Measurements from ENCODE around the gene CTAGE9.

The CTAGE9 gene

DNA sequence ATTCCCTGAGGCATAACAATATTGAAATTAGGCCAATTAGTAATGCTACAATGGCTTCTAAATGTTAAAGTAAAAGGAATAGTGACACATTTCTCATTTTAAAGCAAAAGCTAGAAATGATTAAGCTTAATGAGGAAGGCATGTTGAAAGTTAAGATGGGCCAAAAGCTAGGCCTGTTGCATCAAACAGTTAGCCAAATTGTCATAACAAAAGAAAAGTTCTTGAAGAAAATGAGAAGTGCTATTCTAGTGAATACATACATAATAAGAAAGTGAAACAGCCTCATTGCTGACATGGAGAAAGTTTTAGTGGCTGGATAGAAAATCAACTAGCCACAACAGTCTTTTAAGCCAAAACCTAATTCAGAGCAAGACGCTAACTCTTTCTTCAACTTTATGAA is 22.5 kb downstream of the CTAGE9 start:
- H3K27ac ChIP-seq (ENCODE audit: low read length) = no peak overlapping the region
- no peaks in the 10 kb centered on the region for H3K9me3 ChIP-seq (ENCODE audit: control insufficient read depth in 1 of 2, low read length in 2 of 2)
- no peaks in the 10 kb centered on the region for H3K27me3 ChIP-seq (ENCODE audit: low read depth, low read length)
- H3K4me1 ChIP-seq (ENCODE audit: control insufficient read depth in 1 of 2, insufficient read depth in 2 of 2, low read length in 2 of 2) = no peaks in the 10 kb centered on the region
- H3K36me3 ChIP-seq (ENCODE audit: control insufficient read depth in 1 of 2, insufficient read depth in 2 of 2, low read length in 2 of 2) = no peaks in the 10 kb centered on the region
- no peak overlapping the region for H3K4me3 ChIP-seq (ENCODE audit: low read depth in 1 of 2, low read length in 2 of 2)

- Histone ChIP-seq H3K27me3 (ENCODE audit: low read depth, low read length) (no peaks in the 10 kb centered on the region), H3K36me3 (ENCODE audit: control insufficient read depth in 1 of 2, insufficient read depth in 2 of 2, low read length in 2 of 2) (no peaks in the 10 kb centered on the region), H3K4me3 (ENCODE audit: low read depth in 1 of 2, low read length in 2 of 2) (no peak overlapping the region), H3K9me3 (ENCODE audit: control insufficient read depth in 1 of 2, low read length in 2 of 2) (no peaks in the 10 kb centered on the region), H3K27ac (ENCODE audit: low read length) (no peak overlapping the region), H3K4me1 (ENCODE audit: control insufficient read depth in 1 of 2, insufficient read depth in 2 of 2, low read length in 2 of 2) (no peaks in the 10 kb centered on the region)
Observed at GRCh38 chr6:131687022-131687421, 23.8 kb downstream of the CTAGE9 start.

- H3K4me3 ChIP-seq (ENCODE audit: low read depth in 1 of 2, low read length in 2 of 2) = no peak overlapping the region
- H3K27me3 ChIP-seq (ENCODE audit: low read depth, low read length) = no peaks in the 10 kb centered on the region
- no peaks in the 10 kb centered on the region for H3K36me3 ChIP-seq (ENCODE audit: control insufficient read depth in 1 of 2, insufficient read depth in 2 of 2, low read length in 2 of 2)
- H3K27ac ChIP-seq (ENCODE audit: low read length) = no peak overlapping the region
- no peaks in the 10 kb centered on the region for H3K9me3 ChIP-seq (ENCODE audit: control insufficient read depth in 1 of 2, low read length in 2 of 2)
- no peaks in the 10 kb centered on the region for H3K4me1 ChIP-seq (ENCODE audit: control insufficient read depth in 1 of 2, insufficient read depth in 2 of 2, low read length in 2 of 2)
Observed at GRCh38 chr6:131685266-131685780, 25.5 kb downstream of the CTAGE9 start.

GRCh38 chr6:131683479-131683878 is 27.3 kb downstream of the CTAGE9 start:
- Histone ChIP-seq H3K9me3 (ENCODE audit: control insufficient read depth in 1 of 2, low read length in 2 of 2) (no peaks in the 10 kb centered on the region), H3K4me1 (ENCODE audit: control insufficient read depth in 1 of 2, insufficient read depth in 2 of 2, low read length in 2 of 2) (no peaks in the 10 kb centered on the region), H3K27ac (ENCODE audit: low read length) (no peak overlapping the region), H3K4me3 (ENCODE audit: low read depth in 1 of 2, low read length in 2 of 2) (no peak overlapping the region), H3K36me3 (ENCODE audit: control insufficient read depth in 1 of 2, insufficient read depth in 2 of 2, low read length in 2 of 2) (no peaks in the 10 kb centered on the region), H3K27me3 (ENCODE audit: low read depth, low read length) (no peaks in the 10 kb centered on the region)

- Histone ChIP-seq H3K9me3 (ENCODE audit: control insufficient read depth in 1 of 2, low read length in 2 of 2) (no peaks in the 10 kb centered on the region), H3K4me1 (ENCODE audit: control insufficient read depth in 1 of 2, insufficient read depth in 2 of 2, low read length in 2 of 2) (no peaks in the 10 kb centered on the region), H3K27ac (ENCODE audit: low read length) (no peak overlapping the region), H3K27me3 (ENCODE audit: low read depth, low read length) (no peaks in the 10 kb centered on the region), H3K36me3 (ENCODE audit: control insufficient read depth in 1 of 2, insufficient read depth in 2 of 2, low read length in 2 of 2) (no peaks in the 10 kb centered on the region), H3K4me3 (ENCODE audit: low read depth in 1 of 2, low read length in 2 of 2) (no peak overlapping the region)
Observed at GRCh38 chr6:131682442-131682841, 28.4 kb downstream of the CTAGE9 start.

GRCh38 chr6:131681585-131681984 is 29.2 kb downstream of the CTAGE9 start:
- Histone ChIP-seq H3K9me3 (ENCODE audit: control insufficient read depth in 1 of 2, low read length in 2 of 2) (no peaks in the 10 kb centered on the region), H3K4me1 (ENCODE audit: control insufficient read depth in 1 of 2, insufficient read depth in 2 of 2, low read length in 2 of 2) (no peaks in the 10 kb centered on the region), H3K4me3 (ENCODE audit: low read depth in 1 of 2, low read length in 2 of 2) (no peak overlapping the region), H3K36me3 (ENCODE audit: control insufficient read depth in 1 of 2, insufficient read depth in 2 of 2, low read length in 2 of 2) (no peaks in the 10 kb centered on the region), H3K27ac (ENCODE audit: low read length) (no peak overlapping the region), H3K27me3 (ENCODE audit: low read depth, low read length) (no peaks in the 10 kb centered on the region)

DNA sequence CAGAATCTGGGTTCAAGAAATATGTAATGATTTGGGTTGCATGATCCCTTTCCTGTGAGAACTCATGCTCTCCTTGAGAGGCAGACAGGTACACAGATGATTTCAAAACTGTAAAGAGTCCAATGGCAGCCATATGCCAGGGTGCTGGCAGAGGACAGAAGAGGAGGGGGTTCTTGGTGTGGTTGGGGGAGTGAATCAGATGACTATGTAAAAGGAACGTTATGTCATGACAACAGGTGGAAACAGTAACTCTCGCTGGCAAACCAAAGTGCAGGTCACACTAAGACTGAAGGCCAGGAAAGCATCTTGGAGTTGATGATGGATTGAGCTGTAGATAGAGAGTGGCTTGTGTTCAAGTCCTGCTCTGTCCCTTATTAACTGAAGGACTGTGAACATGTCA is 29.9 kb downstream of the CTAGE9 start:
- Histone ChIP-seq H3K27ac (ENCODE audit: low read length) (no peak overlapping the region), H3K9me3 (ENCODE audit: control insufficient read depth in 1 of 2, low read length in 2 of 2) (no peaks in the 10 kb centered on the region), H3K36me3 (ENCODE audit: control insufficient read depth in 1 of 2, insufficient read depth in 2 of 2, low read length in 2 of 2) (no peaks in the 10 kb centered on the region), H3K4me1 (ENCODE audit: control insufficient read depth in 1 of 2, insufficient read depth in 2 of 2, low read length in 2 of 2) (no peaks in the 10 kb centered on the region), H3K27me3 (ENCODE audit: low read depth, low read length) (no peaks in the 10 kb centered on the region), H3K4me3 (ENCODE audit: low read depth in 1 of 2, low read length in 2 of 2) (no peak overlapping the region)

DNA sequence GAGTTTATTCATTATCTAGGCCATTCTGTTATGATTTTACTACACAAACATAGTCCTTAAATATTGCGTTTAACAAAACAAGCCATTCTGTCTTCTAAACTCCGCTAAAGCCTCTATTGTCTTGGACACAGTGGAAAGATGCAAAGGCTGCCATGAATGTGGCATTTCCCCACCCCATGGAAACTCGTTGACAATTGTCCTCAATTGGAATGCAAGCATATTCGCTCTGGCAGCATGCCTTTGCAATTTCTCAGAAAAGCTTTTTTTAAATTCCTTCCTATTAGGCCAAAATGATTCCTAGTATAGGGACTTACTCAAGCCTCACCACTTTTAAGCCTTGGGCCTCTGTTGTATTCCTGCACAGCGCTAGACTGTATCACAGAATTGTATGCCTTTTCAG is 32.4 kb downstream of the CTAGE9 start:
- no peaks in the 10 kb centered on the region for H3K27me3 ChIP-seq (ENCODE audit: low read depth, low read length)
- H3K36me3 ChIP-seq (ENCODE audit: control insufficient read depth in 1 of 2, insufficient read depth in 2 of 2, low read length in 2 of 2) = no peaks in the 10 kb centered on the region
- no peaks in the 10 kb centered on the region for H3K9me3 ChIP-seq (ENCODE audit: control insufficient read depth in 1 of 2, low read length in 2 of 2)
- H3K27ac ChIP-seq (ENCODE audit: low read length) = no peak overlapping the region
- H3K4me1 ChIP-seq (ENCODE audit: control insufficient read depth in 1 of 2, insufficient read depth in 2 of 2, low read length in 2 of 2) = no peaks in the 10 kb centered on the region
- no peak overlapping the region for H3K4me3 ChIP-seq (ENCODE audit: low read depth in 1 of 2, low read length in 2 of 2)

- Histone ChIP-seq H3K27me3 (ENCODE audit: low read depth, low read length) (no peaks in the 10 kb centered on the region), H3K4me3 (ENCODE audit: low read depth in 1 of 2, low read length in 2 of 2) (no peak overlapping the region), H3K27ac (ENCODE audit: low read length) (no peak overlapping the region), H3K4me1 (ENCODE audit: control insufficient read depth in 1 of 2, insufficient read depth in 2 of 2, low read length in 2 of 2) (no peaks in the 10 kb centered on the region), H3K36me3 (ENCODE audit: control insufficient read depth in 1 of 2, insufficient read depth in 2 of 2, low read length in 2 of 2) (no peaks in the 10 kb centered on the region), H3K9me3 (ENCODE audit: control insufficient read depth in 1 of 2, low read length in 2 of 2) (no peaks in the 10 kb centered on the region)
Observed at GRCh38 chr6:131673184-131673583, 37.6 kb downstream of the CTAGE9 start.

DNA sequence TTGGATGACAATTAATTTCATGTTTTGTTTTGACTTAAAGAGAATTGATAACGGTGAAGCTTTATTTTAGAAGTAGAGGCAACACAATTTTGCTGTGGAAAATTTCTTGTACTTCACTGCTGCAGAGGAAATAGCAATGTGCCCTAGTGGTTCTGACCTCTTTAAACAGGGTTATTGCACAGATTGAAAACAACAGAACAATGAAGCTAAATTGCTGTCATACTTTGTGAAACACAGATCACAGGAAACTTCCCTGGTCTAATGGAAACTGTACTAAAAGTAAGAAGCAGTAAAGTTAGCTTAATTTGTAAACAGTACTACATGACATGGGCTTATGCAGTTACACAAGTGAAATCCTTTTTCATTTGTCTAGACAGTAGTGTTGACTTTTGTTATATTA is 40.9 kb downstream of the CTAGE9 start:
- Histone ChIP-seq H3K4me1 (ENCODE audit: control insufficient read depth in 1 of 2, insufficient read depth in 2 of 2, low read length in 2 of 2) (no peaks in the 10 kb centered on the region), H3K4me3 (ENCODE audit: low read depth in 1 of 2, low read length in 2 of 2) (no peak overlapping the region), H3K27me3 (ENCODE audit: low read depth, low read length) (no peaks in the 10 kb centered on the region), H3K36me3 (ENCODE audit: control insufficient read depth in 1 of 2, insufficient read depth in 2 of 2, low read length in 2 of 2) (no peaks in the 10 kb centered on the region), H3K27ac (ENCODE audit: low read length) (no peak overlapping the region), H3K9me3 (ENCODE audit: control insufficient read depth in 1 of 2, low read length in 2 of 2) (no peaks in the 10 kb centered on the region)

DNA sequence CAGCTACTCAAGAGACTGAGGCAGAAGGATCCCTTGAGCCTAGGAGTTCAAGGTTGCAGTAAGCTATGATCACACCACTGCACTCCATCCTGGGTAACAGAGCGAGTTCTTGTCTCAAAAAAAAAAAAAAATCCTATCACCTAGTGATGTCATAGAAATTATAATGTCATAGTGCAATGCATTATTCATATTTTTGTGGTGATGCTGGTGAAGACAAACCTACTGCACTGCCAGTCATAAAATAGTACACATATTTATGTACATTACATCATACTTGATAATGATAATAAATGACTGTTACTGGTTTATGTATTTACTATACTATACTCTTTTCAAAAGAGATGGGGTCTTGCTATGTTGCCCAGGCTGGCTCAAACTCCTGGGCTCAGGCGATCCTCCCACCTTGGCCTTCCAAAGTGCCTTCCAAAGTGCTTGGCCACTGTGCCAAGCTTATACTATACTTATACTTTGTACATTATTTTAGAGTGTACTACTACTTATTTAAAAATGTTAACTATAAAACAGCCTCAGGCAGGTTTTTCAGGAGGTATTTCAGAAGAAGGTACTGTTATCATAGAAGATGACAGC is 47.1 kb downstream of the CTAGE9 start:
- H3K27ac ChIP-seq (ENCODE audit: low read length) = no peak overlapping the region
- H3K4me3 ChIP-seq (ENCODE audit: low read depth in 1 of 2, low read length in 2 of 2) = no peak overlapping the region
- H3K4me1 ChIP-seq (ENCODE audit: control insufficient read depth in 1 of 2, insufficient read depth in 2 of 2, low read length in 2 of 2) = no peaks in the 10 kb centered on the region
- no peaks in the 10 kb centered on the region for H3K36me3 ChIP-seq (ENCODE audit: control insufficient read depth in 1 of 2, insufficient read depth in 2 of 2, low read length in 2 of 2)
- H3K27me3 ChIP-seq (ENCODE audit: low read depth, low read length) = no peaks in the 10 kb centered on the region
- H3K9me3 ChIP-seq (ENCODE audit: control insufficient read depth in 1 of 2, low read length in 2 of 2) = no peaks in the 10 kb centered on the region

- H3K36me3 ChIP-seq (ENCODE audit: control insufficient read depth in 1 of 2, insufficient read depth in 2 of 2, low read length in 2 of 2) = no peaks in the 10 kb centered on the region
Observed at GRCh38 chr6:131660195-131660594, 50.6 kb downstream of the CTAGE9 start.

More at GRCh38 chr6:131660195-131660594, 50.6 kb downstream of the CTAGE9 start:
- Histone ChIP-seq H3K9me3 (ENCODE audit: control insufficient read depth in 1 of 2, low read length in 2 of 2) (no peaks in the 10 kb centered on the region), H3K27ac (ENCODE audit: low read length) (no peak overlapping the region), H3K27me3 (ENCODE audit: low read depth, low read length) (no peaks in the 10 kb centered on the region), H3K4me3 (ENCODE audit: low read depth in 1 of 2, low read length in 2 of 2) (no peak overlapping the region), H3K4me1 (ENCODE audit: control insufficient read depth in 1 of 2, insufficient read depth in 2 of 2, low read length in 2 of 2) (no peaks in the 10 kb centered on the region)

Data from muscle layer of duodenum (tissue), 2 donors.